Right atrium auricular region (tissue), 2 donors: ENCODE measurements around the gene ADAMTS17. TPM values are rescaled to one million over a fixed set of nuclear protein-coding genes. Genes with fewer than 3 reads are reported as not detected.

Experiments
- DNase-seq: peaks from one replicate; pipeline ENCODE4 v3.0.0-alpha.2; 2019; ENCODE audit warnings: low spot score
- H3K27ac ChIP-seq, 2 donors: fragments of 200-600 bp; sonication (generic); 1 replicate in 1 of 2; 2 replicates in 1 of 2; pipeline ENCODE4 v1.5.1; 2016 to 2019
- H3K27me3 ChIP-seq, 2 donors: fragments of 200-600 bp; sonication (generic); one replicate each; pipeline versions ENCODE4 v1.5.1 to v1.6.0; 2017 to 2019
- H3K36me3 ChIP-seq: fragments of 200-600 bp; sonication (generic); one replicate; pipeline ENCODE4 v1.5.1; 2016
- H3K4me1 ChIP-seq, 2 donors: fragments of 200-600 bp; sonication (generic); one replicate each; pipeline versions ENCODE4 v1.5.1 to v1.6.0; 2017 to 2019
- H3K4me3 ChIP-seq, 2 donors: fragments of 200-600 bp; sonication (generic); 1 replicate in 1 of 2; 2 replicates in 1 of 2; pipeline ENCODE4 v1.5.1; 2017 to 2019; ENCODE audit warnings: mild to moderate bottlenecking in 1 of 2, moderate library complexity in 1 of 2
- H3K9me3 ChIP-seq, 2 donors: fragments of 200-600 bp; sonication (generic); one replicate each; pipeline ENCODE4 v1.5.1; 2019
- total RNA-seq, 2 donors: library from RNA; depleted of rRNA; stranded (reverse); fragments of >200 nt; gene quantifications; one replicate each; pipeline ENCODE4 v1.1.0, GENCODE V29; 2016
- TF ChIP-seq, protein P1 (sequence below), 2 donors: fragments of 200-600 bp; sonication (generic); IDR thresholded peaks; one replicate each; pipeline ENCODE4 v1.5.1; 2019; ENCODE audit warnings: antibody characterized with exemption in 2 of 2

The ADAMTS17 gene
- total RNA-seq, 2 donors from 2014 or later: 3.6 to 4.4 TPM

DNA sequence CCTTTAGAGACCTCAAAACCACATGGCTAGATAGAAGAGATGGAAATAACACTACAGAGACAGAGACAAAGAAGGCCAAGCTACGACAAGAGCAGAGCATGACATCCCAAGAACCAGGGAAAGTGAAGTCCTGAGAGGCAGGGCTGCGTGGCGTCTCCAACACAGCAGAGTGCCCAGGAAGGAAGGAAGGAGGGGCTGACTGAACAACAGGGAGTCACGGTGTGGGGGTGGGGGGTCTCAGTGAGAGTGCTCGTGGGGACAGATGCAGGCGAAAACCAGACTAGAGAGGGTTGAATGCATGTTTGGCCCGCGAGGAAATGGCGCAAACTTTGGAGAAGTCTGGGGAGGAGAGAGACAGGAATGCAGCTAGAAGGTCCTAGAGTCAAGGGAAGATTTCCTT is 44.0 kb downstream of the ADAMTS17 start:
- Histone ChIP-seq H3K27me3 (no peaks in the 10 kb centered on the region), H3K9me3 (peaks cover 0 to 9% of the 10 kb centered on the region in 2 donors), H3K27ac (no peak overlapping the region), H3K4me1 (no peaks in the 10 kb centered on the region), H3K4me3 (no peak overlapping the region), H3K36me3 (no peaks in the 10 kb centered on the region)
- TF ChIP-seq, protein P1, sequence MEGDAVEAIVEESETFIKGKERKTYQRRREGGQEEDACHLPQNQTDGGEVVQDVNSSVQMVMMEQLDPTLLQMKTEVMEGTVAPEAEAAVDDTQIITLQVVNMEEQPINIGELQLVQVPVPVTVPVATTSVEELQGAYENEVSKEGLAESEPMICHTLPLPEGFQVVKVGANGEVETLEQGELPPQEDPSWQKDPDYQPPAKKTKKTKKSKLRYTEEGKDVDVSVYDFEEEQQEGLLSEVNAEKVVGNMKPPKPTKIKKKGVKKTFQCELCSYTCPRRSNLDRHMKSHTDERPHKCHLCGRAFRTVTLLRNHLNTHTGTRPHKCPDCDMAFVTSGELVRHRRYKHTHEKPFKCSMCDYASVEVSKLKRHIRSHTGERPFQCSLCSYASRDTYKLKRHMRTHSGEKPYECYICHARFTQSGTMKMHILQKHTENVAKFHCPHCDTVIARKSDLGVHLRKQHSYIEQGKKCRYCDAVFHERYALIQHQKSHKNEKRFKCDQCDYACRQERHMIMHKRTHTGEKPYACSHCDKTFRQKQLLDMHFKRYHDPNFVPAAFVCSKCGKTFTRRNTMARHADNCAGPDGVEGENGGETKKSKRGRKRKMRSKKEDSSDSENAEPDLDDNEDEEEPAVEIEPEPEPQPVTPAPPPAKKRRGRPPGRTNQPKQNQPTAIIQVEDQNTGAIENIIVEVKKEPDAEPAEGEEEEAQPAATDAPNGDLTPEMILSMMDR (IDR thresholded peaks at IDR 0.05): no peak
- DNase-seq: no peak

DNA sequence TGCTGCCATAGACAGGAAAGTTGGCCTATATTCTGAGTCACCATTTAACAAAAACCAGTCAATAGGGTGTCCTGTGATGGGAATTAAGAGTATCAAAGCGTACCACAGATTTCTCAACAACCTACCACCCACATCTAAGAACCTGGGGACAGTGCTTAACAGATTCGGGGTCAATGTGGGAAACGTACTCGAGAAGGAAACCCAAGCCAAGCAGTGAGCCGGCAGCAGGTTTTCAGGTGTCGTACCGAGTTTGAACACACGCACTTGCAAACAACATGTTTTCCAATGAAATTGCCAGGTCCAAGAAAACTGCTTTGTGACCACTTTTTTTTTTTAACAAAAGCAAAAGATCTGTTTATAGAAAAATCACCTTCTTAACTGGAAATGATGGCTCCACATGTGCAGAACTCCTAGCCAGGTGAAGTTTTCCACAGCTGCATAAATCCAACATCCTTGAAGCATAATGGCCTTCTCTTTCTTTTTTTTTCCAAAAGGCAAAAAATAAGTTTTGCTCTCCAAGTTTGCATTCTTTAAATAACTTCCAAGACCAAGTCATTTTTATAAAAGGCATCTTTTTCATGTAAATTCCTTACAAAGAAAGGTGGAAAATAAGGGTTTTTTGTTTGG is 45.7 kb downstream of the ADAMTS17 start:
- H3K27me3 ChIP-seq: no peaks in the 10 kb centered on the region
- no peaks in the 10 kb centered on the region for H3K36me3 ChIP-seq
- no peak for DNase-seq
- H3K9me3 ChIP-seq: peaks cover 0 to 8% of the 10 kb centered on the region in 2 donors
- no peak overlapping the region for H3K4me3 ChIP-seq
- H3K27ac ChIP-seq: no peak overlapping the region
- TF ChIP-seq, protein P1 (IDR thresholded peaks at IDR 0.05): no peak
- no peaks in the 10 kb centered on the region for H3K4me1 ChIP-seq

DNA sequence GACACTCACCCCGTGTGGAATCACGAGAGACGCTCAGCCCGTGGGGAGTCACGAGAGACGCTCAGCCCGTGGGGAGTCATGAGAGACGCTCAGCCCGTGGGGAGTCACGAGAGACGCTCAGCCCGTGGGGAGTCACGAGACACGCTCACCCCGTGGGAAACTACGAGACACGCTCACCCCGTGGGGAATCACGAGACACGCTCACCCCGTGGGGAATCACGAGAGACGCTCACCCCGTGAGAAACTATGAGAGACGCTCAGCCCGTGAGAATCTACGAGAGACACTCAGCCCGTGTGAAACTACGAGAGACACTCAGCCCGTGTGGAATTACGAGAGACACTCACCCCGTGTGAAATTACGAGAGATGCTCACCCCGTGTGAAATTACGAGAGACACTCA is 49.8 kb downstream of the ADAMTS17 start:
- TF ChIP-seq, protein P1 (IDR thresholded peaks at IDR 0.05): no peak
- no peaks in the 10 kb centered on the region for H3K36me3 ChIP-seq
- no peak overlapping the region for H3K27ac ChIP-seq
- peaks cover 0 to 2% of the 10 kb centered on the region in 2 donors for H3K4me1 ChIP-seq
- no peaks in the 10 kb centered on the region for H3K27me3 ChIP-seq
- no peak overlapping the region for H3K4me3 ChIP-seq
- DNase-seq: no peak
- no peaks in the 10 kb centered on the region for H3K9me3 ChIP-seq

DNA sequence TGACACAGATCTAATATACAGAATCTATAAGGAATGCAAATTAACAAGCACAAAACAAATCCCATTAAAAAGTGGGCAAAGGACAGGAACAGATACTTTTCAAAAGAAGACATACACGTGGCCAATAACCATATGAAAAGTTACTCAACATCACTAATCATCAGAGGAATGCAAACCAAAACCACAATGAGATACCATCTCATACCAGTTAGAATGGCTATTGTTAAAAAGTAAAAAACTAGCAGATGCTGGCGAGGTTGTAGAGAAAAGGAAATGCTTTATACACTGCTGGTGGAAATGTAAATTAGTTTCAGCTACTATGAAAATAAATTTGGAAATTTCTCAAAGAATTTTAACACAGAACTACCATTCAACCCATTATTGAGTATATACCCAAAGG is 50.7 kb downstream of the ADAMTS17 start:
- peaks cover 0 to 2% of the 10 kb centered on the region in 2 donors for H3K4me1 ChIP-seq
- no peak for DNase-seq
- no peak overlapping the region for H3K4me3 ChIP-seq
- TF ChIP-seq, protein P1 (IDR thresholded peaks at IDR 0.05): no peak
- H3K36me3 ChIP-seq: no peaks in the 10 kb centered on the region
- no peaks in the 10 kb centered on the region for H3K27me3 ChIP-seq
- H3K9me3 ChIP-seq: no peaks in the 10 kb centered on the region
- H3K27ac ChIP-seq: no peak overlapping the region

DNA sequence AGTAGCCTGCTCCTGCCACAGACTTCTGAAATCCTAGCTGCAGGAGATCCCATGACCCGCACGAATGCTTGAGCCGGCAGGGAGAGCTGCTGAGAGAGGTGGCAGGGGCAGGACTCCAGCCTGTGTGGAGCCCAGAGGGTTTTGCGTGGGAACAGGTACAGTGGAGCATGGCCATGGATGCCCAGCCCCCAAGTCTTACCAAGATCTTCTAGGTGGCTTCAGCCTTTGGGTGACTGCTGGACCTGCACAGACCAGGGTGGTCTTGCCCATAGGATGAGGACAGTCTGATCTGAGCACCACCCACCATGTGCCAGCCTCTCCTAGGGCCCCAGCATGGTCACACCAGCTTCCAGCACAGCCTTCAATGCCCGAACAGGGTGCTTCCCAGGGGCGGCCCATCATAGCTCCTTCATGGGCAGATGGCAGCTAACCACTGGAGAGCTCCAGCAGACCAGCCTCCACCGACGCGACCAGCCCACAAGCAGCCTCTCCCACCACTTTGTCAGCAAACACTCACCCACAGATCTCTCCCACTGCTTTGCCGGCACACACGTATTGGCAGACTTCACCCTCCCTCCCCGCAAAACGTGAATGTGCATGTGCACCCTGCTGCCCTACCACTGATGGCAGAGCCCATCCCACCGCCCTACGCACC is 56.0 kb downstream of the ADAMTS17 start:
- Histone ChIP-seq H3K36me3 (no peaks in the 10 kb centered on the region), H3K27me3 (no peaks in the 10 kb centered on the region), H3K4me3 (no peak overlapping the region), H3K9me3 (no peaks in the 10 kb centered on the region), H3K4me1 (peaks cover 0 to 2% of the 10 kb centered on the region in 2 donors), H3K27ac (no peak overlapping the region)
- no peak for DNase-seq
- TF ChIP-seq, protein P1 (IDR thresholded peaks at IDR 0.05): no peak
